ENCODE data around the gene ANAPC5.

The ANAPC5 gene

DNA sequence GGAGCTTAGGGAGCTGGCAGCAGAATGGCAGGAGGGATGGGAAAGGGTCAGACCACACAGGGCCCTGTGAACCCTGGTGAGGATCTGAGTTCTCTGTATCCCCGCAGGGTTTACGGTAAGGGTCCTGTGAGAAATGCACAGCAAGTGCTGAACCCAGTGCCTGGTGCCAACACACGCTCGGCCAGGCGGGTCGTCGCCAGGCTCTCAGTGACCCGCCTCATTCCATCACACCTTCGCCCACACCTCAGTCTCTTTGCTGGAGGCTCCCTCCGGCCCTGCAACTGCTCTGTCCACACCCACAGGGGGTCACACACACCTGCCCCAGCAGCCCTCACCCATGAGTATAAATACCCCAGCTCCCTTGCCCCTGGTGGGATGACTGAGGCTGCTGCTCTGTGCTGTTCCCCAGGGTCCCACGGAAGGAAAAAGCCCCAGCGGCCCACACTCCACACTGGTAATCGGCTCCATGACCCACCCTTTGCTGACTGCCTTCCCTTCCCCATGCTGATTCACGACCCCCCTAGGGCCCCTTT lies 78.8 kb downstream of the ANAPC5 start:
- DNase-seq (ENCODE audit: low spot score) = no peak
- TF ChIP-seq, protein P1, sequence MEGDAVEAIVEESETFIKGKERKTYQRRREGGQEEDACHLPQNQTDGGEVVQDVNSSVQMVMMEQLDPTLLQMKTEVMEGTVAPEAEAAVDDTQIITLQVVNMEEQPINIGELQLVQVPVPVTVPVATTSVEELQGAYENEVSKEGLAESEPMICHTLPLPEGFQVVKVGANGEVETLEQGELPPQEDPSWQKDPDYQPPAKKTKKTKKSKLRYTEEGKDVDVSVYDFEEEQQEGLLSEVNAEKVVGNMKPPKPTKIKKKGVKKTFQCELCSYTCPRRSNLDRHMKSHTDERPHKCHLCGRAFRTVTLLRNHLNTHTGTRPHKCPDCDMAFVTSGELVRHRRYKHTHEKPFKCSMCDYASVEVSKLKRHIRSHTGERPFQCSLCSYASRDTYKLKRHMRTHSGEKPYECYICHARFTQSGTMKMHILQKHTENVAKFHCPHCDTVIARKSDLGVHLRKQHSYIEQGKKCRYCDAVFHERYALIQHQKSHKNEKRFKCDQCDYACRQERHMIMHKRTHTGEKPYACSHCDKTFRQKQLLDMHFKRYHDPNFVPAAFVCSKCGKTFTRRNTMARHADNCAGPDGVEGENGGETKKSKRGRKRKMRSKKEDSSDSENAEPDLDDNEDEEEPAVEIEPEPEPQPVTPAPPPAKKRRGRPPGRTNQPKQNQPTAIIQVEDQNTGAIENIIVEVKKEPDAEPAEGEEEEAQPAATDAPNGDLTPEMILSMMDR (IDR thresholded peaks at IDR 0.05; ENCODE audit: extremely low read depth, missing control alignments) = no peak

- TF ChIP-seq, protein P1 (IDR thresholded peaks at IDR 0.05; ENCODE audit: extremely low read depth, missing control alignments) = no peak
- no peak for DNase-seq (ENCODE audit: low spot score)
These were observed 84.4 kb downstream of the ANAPC5 start for GRCh38 chr12:121267822-121268221.

- DNase-seq (ENCODE audit: low spot score) = no peak
- TF ChIP-seq, protein P1 (IDR thresholded peaks at IDR 0.05; ENCODE audit: extremely low read depth, missing control alignments) = no peak
These were observed 87.2 kb downstream of the ANAPC5 start for GRCh38 chr12:121264951-121265515.

GRCh38 chr12:121264135-121264534 lies 88.1 kb downstream of the ANAPC5 start:
- TF ChIP-seq, protein P1 (IDR thresholded peaks at IDR 0.05; ENCODE audit: extremely low read depth, missing control alignments) = no peak

GRCh38 chr12:121263206-121263935 lies 88.8 kb downstream of the ANAPC5 start:
- DNase-seq (ENCODE audit: low spot score) = no peak
- TF ChIP-seq, protein P1 (IDR thresholded peaks at IDR 0.05; ENCODE audit: extremely low read depth, missing control alignments) = no peak

More at GRCh38 chr12:121264135-121264534, 88.1 kb downstream of the ANAPC5 start:
- DNase-seq (ENCODE audit: low spot score) = no peak

DNA sequence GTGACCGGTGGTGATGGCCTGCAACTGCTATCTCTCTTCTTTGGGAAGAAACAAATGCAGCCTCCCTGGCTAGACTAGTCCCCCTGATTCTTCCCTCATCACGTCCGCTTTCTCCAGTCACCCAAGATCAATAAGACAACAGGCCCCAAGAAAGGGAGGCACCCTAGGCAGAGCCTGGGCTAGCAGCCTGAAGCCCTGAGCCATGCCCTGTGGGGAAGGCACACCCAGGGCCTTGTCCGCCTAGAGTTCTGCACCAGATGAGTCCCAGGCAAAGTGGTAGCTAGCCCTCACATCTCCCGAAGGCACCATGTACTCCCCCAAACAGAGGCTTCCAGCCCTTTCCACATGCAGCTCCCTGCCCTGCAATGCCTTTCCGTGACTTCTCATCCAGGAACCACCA lies 90.8 kb downstream of the ANAPC5 start:
- TF ChIP-seq, protein P1 (IDR thresholded peaks at IDR 0.05; ENCODE audit: extremely low read depth, missing control alignments) = no peak

GRCh38 chr12:121260091-121260490 lies 92.1 kb downstream of the ANAPC5 start:
- no peak for DNase-seq (ENCODE audit: low spot score)
- TF ChIP-seq, protein P1 (IDR thresholded peaks at IDR 0.05; ENCODE audit: extremely low read depth, missing control alignments) = no peak

More for the DNA sequence above, 90.8 kb downstream of the ANAPC5 start:
- no peak for DNase-seq (ENCODE audit: low spot score)

Measured in GM20000 (cell line).